HG03139 (cell line): ENCODE data around the gene GMPPA.

Experiments used
- ATAC-seq: cut with Tn5 transposase; IDR thresholded peaks from one replicate; pipeline ENCODE4 v1.9.1; 2021; ENCODE audit not compliant: unreplicated experiment

GMPPA gene

GRCh38 chr2:219537657-219538488 is 39.2 kb downstream of the GMPPA start:
- no peak for ATAC-seq

GRCh38 chr2:219538504-219538951 is 39.8 kb downstream of the GMPPA start:
- ATAC-seq: no peak

DNA sequence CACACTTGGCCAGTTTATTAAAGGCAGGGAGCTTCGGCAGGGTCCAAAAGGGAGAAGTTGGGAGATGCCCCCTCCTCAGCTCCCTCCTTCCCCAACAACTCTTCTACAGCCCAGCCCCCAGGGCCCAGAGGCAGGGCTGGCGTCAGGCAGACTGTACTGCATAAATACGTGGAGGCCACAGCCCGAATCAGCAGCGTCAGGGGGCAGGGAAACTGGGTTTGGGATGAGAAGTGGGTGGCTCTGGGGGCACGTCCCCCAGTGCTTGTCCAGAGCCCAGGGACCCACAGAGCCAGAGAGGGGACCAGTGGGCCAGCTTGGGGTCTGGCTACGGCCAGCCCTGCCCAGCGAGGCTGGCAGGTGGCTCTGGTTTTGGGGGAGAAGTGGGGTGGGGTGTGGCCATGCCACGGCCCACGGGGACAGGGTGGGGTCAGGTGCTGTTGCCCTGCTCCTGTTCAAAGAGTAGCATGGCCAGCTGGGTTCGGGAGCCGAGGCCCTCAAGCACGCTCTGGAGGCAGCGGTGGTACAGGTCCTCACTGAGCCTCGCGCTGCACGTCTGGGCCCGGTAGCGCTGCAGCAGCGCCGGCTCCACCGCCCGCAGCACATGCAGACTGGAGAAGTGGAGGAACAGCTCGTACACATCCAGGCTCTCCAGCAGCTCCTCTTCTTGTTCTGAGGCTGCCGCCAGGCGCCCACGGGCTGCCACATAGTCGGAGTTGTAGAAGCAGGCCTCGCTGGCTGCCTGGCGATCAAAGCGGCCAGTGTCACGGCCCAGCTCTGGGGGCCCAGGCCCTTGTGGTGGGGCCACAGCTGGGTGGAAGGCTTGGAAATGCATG is 40.5 kb downstream of the GMPPA start:
- no peak for ATAC-seq

GRCh38 chr2:219539926-219540678 is 41.4 kb downstream of the GMPPA start:
- ATAC-seq: no peak

DNA sequence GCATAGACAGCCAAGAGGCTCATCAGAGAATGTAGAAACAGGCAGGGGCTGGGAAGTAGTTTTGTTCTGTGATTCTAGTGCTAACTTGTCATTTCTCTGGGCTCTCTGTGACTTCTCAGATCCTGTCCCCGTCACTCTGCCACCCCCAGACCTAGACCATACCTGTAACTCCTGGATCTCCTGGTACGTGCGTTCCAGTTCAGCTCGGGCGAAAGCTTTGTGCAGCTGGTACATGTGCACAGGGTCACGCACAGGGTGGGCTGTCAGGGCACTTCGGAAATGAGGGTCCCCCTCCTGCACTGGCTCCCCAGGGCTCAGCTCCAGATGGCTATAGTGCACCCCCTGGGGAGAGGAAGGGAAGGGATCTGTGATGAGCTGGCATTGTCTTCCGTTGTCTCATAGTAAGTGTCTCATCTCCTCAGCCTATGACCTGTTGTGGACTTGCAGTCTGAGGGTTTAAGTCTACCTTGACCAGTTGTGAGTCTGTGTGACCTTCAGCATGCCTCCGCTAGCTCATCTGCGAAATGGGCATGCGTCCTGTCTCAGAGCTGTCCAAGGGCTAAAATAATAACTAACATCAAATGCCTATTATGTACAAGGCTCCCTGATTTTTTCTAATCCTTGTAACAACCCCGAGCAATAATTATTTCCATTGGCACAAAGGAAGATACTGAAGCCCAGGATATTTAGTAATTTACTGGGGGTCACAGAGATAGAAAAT is 42.3 kb downstream of the GMPPA start:
- no peak for ATAC-seq

- ATAC-seq: peak; percentile 46
These were observed 43.0 kb downstream of the GMPPA start for GRCh38 chr2:219541611-219542180.

DNA sequence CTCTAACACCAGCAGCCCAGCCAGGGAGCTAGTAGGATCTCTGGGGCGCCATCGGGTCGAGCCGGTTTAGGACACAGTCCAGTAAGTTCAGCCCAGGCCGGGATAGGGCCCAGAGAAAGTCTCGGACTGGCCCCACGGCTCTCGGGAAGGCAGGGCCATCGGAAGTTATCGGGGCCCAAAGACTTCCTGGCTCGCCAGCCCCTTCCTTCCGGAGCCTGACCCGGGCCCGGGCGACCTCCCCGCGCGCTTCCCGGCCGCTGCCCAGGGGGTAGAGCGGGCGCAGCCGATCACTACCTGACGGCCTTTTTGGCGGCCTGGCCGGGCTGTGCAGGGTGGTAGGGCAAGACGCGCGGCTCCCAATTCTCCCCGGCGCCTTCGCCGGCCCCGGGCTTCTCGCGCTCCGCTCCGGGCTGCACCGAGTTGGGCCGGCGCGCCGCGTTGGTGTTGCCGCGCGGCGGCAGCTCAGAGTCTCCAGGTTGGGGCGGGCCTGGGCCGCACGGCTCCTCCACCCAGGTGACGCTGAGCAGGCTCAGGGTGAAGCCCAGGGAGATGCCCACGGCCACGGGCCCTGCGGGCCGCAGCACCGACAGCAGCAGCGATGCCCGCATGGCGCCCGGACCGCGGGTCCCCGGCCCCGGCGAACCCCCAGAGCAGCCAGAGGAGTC is 44.4 kb downstream of the GMPPA start:
- peak; percentile 30 for ATAC-seq

GRCh38 chr2:219543596-219544358 is 45.1 kb downstream of the GMPPA start, which contains the start of the genes CHPF and TMEM198:
Gene CHPF, minus strand, starts transcription at chr2:219543809. Its CDS starts 271 bp downstream, at chr2:219543538.
Gene TMEM198, plus strand, starts transcription at chr2:219544028. Its CDS starts 700 bp downstream, at chr2:219544728.
- peak; percentile 68 for ATAC-seq

- ATAC-seq: no peak
These were observed 45.9 kb downstream of the GMPPA start for GRCh38 chr2:219544567-219544966.

GRCh38 chr2:219545295-219545942 is 46.7 kb downstream of the GMPPA start:
- no peak for ATAC-seq

- no peak for ATAC-seq
These were observed 47.3 kb downstream of the GMPPA start for GRCh38 chr2:219545943-219546352.

GRCh38 chr2:219547621-219548020 is 48.9 kb downstream of the GMPPA start:
- no peak for ATAC-seq

GRCh38 chr2:219548990-219549389 is 50.3 kb downstream of the GMPPA start:
- ATAC-seq: no peak

- ATAC-seq: no peak
These were observed 50.9 kb downstream of the GMPPA start for GRCh38 chr2:219549619-219550018.

DNA sequence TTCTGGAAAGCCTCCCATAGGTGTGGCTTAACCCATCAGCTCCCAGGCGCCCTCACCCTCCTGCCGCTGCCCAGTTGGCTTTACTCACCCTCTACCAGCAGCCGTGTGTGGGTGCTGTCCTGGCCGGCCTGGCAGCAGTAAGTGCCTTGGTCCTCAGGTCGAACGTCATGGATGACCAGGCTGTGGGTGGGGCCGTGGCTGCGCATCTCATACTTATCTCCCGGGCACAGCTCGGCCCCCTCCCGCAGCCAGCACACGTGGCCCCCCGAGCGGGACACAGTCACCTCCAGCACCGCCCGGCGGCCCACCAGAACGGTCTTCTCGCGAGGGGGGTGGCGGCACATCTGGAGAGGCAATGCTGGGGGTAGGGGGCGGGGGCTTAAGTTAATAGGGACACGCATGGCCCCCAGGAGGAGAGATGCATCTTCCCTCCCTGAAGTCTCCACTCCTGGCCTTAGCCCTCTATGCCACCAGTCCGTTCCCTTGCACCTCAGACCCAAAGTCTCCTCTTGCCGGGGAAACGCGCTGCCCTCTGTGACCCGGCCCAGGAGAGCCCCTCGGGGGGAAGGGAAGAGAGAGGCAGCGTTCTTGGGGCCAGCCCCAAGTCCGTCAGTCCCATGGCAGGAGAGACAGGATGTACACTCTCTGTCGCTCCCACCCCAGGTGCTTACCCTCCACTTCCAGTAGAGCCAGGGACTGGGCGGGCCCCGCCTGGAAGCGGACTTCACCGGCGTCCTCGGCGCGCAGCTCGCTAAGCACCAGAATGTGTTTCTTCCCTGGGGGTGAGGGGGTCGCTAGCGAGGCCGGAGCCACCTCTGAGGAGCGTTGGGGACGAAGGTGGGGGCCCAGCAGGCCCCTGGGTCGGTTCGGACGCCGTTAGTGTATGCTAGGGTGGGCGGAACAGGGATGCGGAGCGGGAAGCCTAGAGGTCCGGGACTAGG is 53.0 kb downstream of the GMPPA start:
- peak; percentile 3 for ATAC-seq

DNA sequence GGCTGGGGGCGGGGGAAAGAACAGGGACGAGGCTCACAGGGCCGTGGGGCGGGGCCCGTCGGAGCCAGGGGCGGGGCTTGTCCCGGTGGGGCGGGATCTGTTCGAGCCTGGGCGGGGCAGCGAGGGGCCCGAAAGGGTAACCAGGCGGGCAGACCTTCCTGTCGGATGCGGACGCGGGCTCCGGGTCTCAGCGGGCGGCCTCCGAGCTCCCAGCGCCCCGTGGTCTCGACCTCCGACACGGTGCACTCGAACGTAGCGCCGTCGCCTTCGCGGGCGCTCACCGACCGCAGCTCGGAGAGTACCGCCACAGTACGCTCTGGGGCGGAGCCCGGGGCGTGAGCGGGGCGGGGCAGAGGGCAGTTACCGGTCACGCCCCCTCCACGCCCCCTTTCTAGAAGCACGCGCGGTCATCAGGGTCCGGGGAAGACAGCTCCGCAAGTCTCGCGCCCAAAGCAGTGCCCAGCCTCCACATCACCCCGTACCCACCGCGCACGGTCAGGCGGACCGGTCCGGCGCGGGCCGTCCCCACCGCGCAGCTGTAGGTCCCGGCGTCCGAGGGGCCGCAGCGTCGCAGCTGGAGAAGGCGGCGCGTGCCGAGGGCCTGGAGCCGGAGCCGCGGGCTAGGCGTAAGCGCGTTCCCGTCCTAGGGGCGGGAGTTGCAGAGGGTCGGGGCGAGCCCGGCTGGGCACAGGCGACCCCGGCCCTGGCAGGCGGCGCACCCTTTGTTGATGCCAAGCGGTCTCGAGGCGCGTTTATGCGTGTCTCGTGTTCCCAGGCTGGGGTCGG is 53.9 kb downstream of the GMPPA start:
- ATAC-seq: peak; percentile 84

DNA sequence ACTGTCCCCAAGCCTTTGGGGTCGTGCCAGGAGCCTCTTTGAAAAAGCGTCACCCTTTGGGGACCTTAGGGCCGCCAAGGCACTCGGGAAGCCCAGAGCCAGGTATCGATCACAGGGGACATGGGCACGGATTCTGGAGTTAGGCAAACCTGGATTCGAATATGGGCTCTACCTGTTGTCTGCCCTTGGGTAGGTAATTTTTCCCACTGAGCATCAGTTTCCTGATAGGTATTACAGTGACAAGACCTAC is 54.4 kb downstream of the GMPPA start:
- ATAC-seq: no peak
